Astrocyte of the cerebellum (primary cell): Measurements from ENCODE around the gene SLC12A9.

Experiments
- DNase-seq: peaks from one replicate; pipeline ENCODE4 v3.0.0-alpha.2; 2011; ENCODE audit warnings: low read depth
- H3K4me3 ChIP-seq: 2 replicates; pipeline ENCODE4 v1.5.1; 2011; ENCODE audit warnings: mild to moderate bottlenecking, low read depth, low read length, moderate library complexity
- in situ Hi-C: cut with HindIII; loops from 2 replicates; pipeline ENCODE4 v1.10.0; 2017; ENCODE audit warnings: low sequenced_read_pairs
- TF ChIP-seq, protein P1 (sequence below): IDR thresholded peaks from 2 replicates; pipeline ENCODE4 v1.5.1; 2012; ENCODE audit warnings: low read length, low read depth, moderate library complexity, mild to moderate bottlenecking; ENCODE audit errors: missing control alignments

SLC12A9 gene

DNA sequence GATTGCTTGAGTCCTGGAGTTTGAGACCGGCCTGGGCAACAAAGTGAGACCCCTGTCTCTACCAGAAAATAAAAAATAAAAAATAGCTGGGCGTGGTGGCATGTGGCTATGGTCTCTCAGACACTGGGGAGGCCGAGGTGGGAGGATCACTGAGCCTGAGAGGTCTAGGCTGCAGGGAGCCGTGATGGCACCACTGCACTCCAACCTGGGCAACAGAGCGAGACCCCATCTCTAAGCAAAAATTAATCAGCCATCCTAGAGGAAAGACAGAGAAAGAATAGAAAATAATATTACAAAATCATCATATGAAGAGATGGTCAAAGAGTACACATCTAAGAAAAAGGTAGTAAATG is 20.3 kb upstream of the SLC12A9 start:
- no peak for DNase-seq
- no peak overlapping the region for H3K4me3 ChIP-seq
- TF ChIP-seq, protein P1, sequence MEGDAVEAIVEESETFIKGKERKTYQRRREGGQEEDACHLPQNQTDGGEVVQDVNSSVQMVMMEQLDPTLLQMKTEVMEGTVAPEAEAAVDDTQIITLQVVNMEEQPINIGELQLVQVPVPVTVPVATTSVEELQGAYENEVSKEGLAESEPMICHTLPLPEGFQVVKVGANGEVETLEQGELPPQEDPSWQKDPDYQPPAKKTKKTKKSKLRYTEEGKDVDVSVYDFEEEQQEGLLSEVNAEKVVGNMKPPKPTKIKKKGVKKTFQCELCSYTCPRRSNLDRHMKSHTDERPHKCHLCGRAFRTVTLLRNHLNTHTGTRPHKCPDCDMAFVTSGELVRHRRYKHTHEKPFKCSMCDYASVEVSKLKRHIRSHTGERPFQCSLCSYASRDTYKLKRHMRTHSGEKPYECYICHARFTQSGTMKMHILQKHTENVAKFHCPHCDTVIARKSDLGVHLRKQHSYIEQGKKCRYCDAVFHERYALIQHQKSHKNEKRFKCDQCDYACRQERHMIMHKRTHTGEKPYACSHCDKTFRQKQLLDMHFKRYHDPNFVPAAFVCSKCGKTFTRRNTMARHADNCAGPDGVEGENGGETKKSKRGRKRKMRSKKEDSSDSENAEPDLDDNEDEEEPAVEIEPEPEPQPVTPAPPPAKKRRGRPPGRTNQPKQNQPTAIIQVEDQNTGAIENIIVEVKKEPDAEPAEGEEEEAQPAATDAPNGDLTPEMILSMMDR = no peak
- in situ Hi-C loops = loop anchor here (10.0 kb wide), 1 partner anchor 117 kb away; no protein-coding TSS in a partner anchor

DNA sequence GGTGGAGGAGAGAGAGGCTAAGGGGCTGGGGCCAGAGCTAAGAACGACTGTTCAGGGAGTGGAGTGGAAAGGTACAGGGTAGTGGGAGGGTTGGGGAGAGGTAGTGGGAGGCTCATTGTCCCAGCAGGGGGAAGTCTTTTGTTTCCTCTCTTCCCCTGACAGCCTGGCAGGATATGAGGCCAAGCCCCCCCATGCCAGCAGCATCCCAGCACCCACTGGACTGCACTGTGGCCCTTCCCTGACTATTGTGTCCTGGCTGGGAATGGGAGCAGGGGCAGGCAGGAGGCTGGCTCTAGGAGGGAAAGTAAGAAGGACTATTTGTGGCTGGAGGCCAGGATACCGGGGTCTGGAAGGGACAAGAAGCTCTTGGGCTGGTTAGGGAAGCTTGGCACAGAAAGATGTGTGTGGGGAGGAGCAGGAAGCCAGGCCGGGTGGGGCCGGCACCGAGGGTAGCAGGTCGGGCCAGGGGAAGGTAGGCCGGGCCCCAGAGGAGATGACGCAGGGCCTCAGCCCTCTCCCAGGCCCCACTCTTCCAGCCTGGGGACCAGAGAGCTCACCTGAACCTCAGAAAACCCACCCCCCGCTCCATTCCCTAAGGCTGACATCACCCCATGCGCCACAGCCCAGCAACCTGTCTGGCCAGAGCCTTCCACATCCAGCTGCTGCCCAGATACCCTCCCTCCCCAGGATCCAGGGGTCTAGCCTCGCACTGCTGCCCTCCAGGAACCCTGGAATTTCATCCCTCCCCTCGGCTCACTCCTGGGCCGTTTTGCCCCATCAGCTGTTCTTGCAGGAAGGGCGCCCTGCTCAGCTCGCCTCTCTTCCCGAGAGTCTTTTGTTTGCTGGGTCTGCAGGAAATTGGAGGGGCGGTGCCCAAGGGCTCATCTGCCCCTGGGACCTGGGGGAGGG is 16.4 kb upstream of the SLC12A9 start:
- H3K4me3 ChIP-seq = no peak overlapping the region
- in situ Hi-C loops = loop anchor here (10.0 kb wide), 1 partner anchor 121 kb away; no protein-coding TSS in a partner anchor
- TF ChIP-seq, protein P1 = no peak
- DNase-seq = no peak

DNA sequence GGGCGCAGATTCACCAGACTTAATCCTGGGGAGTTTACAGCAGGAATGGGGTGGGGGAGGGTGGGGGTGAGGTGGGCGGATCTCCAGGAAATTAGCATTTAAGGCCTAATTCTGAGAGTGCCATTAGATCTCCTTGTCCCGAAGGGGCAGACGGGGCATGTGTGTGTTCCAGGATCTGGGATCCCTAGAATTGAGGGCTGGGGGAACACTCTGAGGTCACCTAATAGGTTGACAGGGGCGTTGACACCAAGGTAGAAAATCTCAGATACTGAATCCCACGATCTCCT is 15.8 kb upstream of the SLC12A9 start:
- peak overlapping the region; percentile 32 for H3K4me3 ChIP-seq
- in situ Hi-C loops = loop anchor here (10.0 kb wide), 1 partner anchor 122 kb away; no protein-coding TSS in a partner anchor
- no peak for DNase-seq
- TF ChIP-seq, protein P1 = no peak

DNA sequence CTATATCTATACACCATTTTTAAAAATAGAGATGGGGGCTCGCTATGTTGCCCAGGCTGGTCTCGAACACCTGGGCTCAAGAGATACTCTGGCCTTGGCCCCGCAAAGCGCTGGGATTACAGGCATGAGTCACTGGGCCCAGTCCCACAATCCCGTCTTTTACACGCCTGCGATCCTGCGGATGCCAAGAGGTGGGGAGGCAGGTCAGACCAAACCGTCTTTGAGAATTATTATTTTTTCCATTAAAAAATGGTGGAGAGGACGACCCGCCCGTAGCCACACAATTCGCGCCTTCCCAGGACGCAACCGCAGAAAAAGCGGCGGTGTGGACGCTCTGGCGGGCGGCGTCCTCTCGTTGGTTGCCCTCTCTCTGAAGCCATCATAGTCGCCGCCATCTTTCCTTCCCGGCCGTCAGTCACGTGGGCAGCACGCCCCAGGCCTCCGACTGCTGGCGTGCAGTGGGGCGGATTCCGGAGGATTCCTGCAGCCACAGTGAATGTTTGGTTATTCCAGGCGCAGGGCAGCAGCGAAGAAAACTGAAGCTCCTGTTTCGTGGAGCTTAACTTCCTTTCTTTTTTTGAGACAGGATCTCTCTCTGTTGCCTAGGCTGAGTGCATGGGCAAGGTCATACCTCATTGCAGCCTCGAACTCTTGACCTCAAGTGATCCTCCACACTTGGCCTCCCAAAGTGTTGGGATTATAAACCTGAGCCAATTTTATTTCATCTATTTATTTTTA is 15.2 kb upstream of the SLC12A9 start:
- in situ Hi-C loops = loop anchor here (10.0 kb wide), 1 partner anchor 122 kb away; no protein-coding TSS in a partner anchor

DNA sequence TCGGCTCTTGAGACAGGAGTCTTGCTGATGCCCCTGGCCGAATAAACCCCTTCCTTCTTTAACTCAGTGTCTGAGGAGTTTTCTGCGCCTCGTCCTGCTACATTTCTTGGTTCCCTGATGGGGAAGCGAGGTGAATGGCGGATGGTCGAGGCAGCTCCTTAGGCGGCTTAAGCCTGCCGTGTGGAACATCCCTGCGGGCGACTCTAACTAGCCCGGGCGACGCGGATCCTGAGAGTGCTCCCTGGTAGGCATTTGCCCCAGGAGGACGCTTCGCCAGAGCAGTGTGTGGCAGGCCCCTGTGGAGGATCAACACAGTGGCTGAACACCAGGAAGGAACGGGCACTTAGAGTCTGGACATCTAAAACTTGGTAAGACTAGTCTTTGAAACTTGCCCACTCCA is 13.2 kb upstream of the SLC12A9 start:
- H3K4me3 ChIP-seq = no peak overlapping the region
- no peak for DNase-seq
- TF ChIP-seq, protein P1 = no peak
- in situ Hi-C loops = loop anchor here (10.0 kb wide), 1 partner anchor 125 kb away; no protein-coding TSS in a partner anchor

More for the DNA sequence above, 15.2 kb upstream of the SLC12A9 start:
- TF ChIP-seq, protein P1 = no peak
- H3K4me3 ChIP-seq = peak overlapping the region; percentile 32
- peak; percentile 80 for DNase-seq

DNA sequence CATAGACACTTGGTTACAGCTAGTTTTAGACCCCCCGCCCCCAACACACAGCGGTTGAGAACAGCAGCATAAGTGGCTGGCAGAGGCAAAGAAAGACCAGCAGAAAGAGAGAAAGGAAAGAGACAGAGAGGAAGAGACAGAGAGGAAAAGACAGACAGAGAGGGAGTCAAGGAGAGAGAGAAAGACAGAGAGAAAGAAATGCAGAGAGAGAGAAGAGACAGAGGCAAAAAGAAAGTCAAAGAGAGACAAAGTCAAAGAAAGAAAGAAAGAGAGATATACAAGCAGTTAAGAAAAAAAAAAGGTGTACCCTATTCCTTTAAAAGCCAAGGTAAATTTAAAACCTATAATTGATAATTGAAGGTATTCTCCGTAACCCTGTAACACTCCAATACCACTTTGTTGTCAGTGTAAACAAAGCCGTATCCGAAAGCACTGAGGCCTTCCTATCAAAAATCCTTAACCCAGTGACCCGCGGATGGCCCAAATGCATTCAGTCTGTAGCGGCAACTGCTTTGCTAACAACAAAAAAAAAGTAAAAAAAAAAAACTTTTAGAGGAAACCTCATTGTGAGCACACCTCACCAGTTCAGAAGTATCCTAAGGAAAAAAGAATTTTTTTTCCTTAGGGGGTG is 11.9 kb upstream of the SLC12A9 start:
- in situ Hi-C loops = no loop called here
- no peak overlapping the region for H3K4me3 ChIP-seq
- no peak for DNase-seq
- TF ChIP-seq, protein P1 = no peak
